A673 (cell line): Measurements from ENCODE around the gene TAGAP.

Experiments used
- CTCF ChIP-seq: fragments of 300-800, 200-600 bp; sonication (generic); conservative IDR thresholded peaks from 2 replicates; pipeline ENCODE4 v1.5.1; 2017; ENCODE audit warnings: low read depth, mild to moderate bottlenecking, antibody characterized with exemption, low read length, moderate library complexity, mixed read lengths
- EZH2 ChIP-seq: fragments of 200-600 bp; sonication (generic); IDR thresholded peaks from 2 replicates; pipeline ENCODE4 v1.6.1; 2017; ENCODE audit warnings: borderline replicate concordance, low read depth, mild to moderate bottlenecking, mixed read lengths, antibody characterized with exemption, low read length; ENCODE audit not compliant: poor library complexity, severe bottlenecking

- TF ChIP-seq CTCF (no peak), EZH2 (no peak)
These were observed 41.3 kb upstream of the TAGAP start for GRCh38 chr6:159086033-159086618.
